Activated CD4-positive, alpha-beta T cell treated with anti-CD3 and anti-CD28 coated beads for 1 hour (primary cell): ENCODE results near the gene REL.
"Not testable (repeated sequence)": the region's sequence is repeated elsewhere in the genome, so short reads cannot be mapped to it uniquely, and the experiment has no call there.

Source experiments
- DNase-seq: peaks from one replicate; pipeline ENCODE4 v3.0.0-alpha.2; 2020

Gene REL

GRCh38 chr2:60868589-60869273 lies 12.6 kb upstream of the REL start:
- no peak for DNase-seq

GRCh38 chr2:60872510-60872928 lies 8.9 kb upstream of the REL start:
- no peak for DNase-seq

- DNase-seq, result no peak
These were observed 8.0 kb upstream of the REL start for GRCh38 chr2:60873381-60873780.

GRCh38 chr2:60875520-60875919 lies 5.9 kb upstream of the REL start:
- no peak for DNase-seq

- no peak for DNase-seq
These were observed 729 bp upstream of the REL start for GRCh38 chr2:60880643-60881046.

GRCh38 chr2:60882971-60883753 lies 1.8 kb downstream of the REL start:
- DNase-seq, result no peak

- no peak for DNase-seq
These were observed 2.5 kb downstream of the REL start for GRCh38 chr2:60883896-60884295.

- DNase-seq, result no peak
These were observed 3.4 kb downstream of the REL start for GRCh38 chr2:60884800-60885199.

- DNase-seq, result no peak
These were observed 4.3 kb downstream of the REL start for GRCh38 chr2:60885683-60886082.

GRCh38 chr2:60886991-60887390 lies 5.6 kb downstream of the REL start:
- no peak for DNase-seq

GRCh38 chr2:60888853-60889252 lies 7.5 kb downstream of the REL start:
- DNase-seq, result no peak

- not testable (repeated sequence) for DNase-seq
These were observed 8.4 kb downstream of the REL start for GRCh38 chr2:60889581-60890392.

GRCh38 chr2:60890393-60890707 lies 9.0 kb downstream of the REL start:
- DNase-seq, result no peak

- DNase-seq, result no peak
These were observed 9.8 kb downstream of the REL start for GRCh38 chr2:60891180-60891579.

GRCh38 chr2:60898567-60898966 lies 17.2 kb downstream of the REL start:
- no peak for DNase-seq

GRCh38 chr2:60899230-60899891 lies 18.0 kb downstream of the REL start:
- no peak for DNase-seq

- DNase-seq, result no peak
These were observed 18.5 kb downstream of the REL start for GRCh38 chr2:60899892-60900249.

GRCh38 chr2:60901296-60901695 lies 19.9 kb downstream of the REL start:
- DNase-seq, result not testable (repeated sequence)

- not testable (repeated sequence) for DNase-seq
These were observed 24.5 kb downstream of the REL start for GRCh38 chr2:60905867-60906266.

- no peak for DNase-seq
These were observed 25.0 kb downstream of the REL start for GRCh38 chr2:60906395-60906794.

- no peak for DNase-seq
These were observed 26.0 kb downstream of the REL start for GRCh38 chr2:60907329-60907728.

- no peak for DNase-seq
These were observed 44.8 kb downstream of the REL start for GRCh38 chr2:60925994-60926740.
